ENCODE measurements around the gene PPARA.

The PPARA gene

DNA sequence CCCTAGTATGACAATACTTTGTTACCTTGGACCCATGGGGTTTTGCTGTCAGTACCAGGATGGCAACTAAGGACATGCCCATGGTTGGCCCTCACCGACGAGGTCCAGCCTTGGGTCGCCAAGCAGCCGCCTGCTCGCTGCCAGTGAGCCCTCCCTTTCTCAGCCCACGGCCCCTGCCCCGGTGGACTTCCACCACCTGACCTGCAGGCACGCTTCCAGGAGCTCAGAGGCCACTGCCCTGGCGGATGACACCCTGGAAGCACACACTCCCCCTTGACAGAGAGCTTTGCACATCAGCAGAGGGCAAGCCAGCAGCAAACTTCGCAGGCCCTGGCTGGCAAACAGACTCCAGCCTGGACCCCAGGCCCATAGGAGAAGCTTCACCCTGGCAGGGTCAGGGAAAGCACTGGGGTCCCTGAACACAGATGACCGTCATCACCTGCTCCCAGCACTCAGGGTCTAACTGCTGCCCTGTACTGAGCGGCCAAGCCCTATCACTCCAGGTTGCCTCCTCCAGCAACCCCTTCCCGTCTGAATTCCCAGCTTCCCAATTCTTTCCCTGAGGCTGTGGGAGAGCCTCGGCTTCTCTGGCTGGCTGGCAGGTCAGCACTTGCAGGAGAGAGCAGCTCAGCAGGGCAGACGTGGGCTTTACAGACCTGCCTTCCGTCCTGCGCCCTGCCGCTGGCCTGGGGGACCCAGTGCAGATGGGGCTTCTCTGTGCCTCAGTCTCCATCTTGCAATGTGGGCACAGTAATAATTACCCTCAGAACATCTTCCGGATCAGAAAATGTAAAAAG is 2.7 kb upstream of the PPARA start:
- TF ChIP-seq CTCF (IDR thresholded peaks at IDR 0.05; ENCODE audit: extremely low read depth, insufficient read depth, missing control alignments) = no peak
- in situ Hi-C loops (cut with MboI; ENCODE audit: low pct_unique_long_range_greater_than_20kb, low sequenced_read_pairs, unreplicated experiment) = no loop called here
- DNase-seq (ENCODE audit: low spot score) = no peak

- no peak for DNase-seq (ENCODE audit: low spot score)
- in situ Hi-C loops (cut with MboI; ENCODE audit: low pct_unique_long_range_greater_than_20kb, low sequenced_read_pairs, unreplicated experiment) = no loop called here
- no peak for TF ChIP-seq CTCF (IDR thresholded peaks at IDR 0.05; ENCODE audit: extremely low read depth, insufficient read depth, missing control alignments)
Observed at GRCh38 chr22:46148336-46148735, 2.0 kb upstream of the PPARA start.

GRCh38 chr22:46148816-46149511 is 1.4 kb upstream of the PPARA start:
- no peak for TF ChIP-seq CTCF (IDR thresholded peaks at IDR 0.05; ENCODE audit: extremely low read depth, insufficient read depth, missing control alignments)
- in situ Hi-C loops (cut with MboI; ENCODE audit: low pct_unique_long_range_greater_than_20kb, low sequenced_read_pairs, unreplicated experiment) = no loop called here
- peak; percentile 39 for DNase-seq (ENCODE audit: low spot score)

DNA sequence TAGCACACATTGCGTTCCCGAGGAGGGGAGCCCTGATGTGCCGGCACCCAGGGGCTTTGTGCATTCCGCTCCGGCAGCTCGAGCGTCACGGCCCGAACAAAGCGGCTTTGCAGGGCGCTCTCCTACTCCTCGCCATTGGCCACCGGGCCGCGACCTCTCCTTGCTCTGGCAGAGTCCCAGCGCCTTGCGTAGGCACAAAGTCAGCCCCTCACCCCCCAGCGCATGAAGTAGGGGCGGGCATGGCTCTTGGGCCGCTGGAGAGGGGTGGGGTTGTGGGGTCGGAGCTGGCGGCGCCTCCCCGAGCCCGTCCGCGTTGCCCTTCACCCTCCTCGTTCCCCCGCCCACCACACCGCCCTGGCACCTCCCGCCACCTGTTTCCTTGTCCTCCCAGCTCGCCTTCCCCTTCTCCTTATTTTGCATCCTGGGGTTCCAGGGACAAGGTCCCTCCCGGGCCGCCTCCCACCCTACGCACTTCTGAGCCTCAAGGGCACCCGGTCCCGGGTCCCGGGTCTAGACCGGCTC is 753 bp upstream of the PPARA start:
- peak; percentile 55 for DNase-seq (ENCODE audit: low spot score)
- in situ Hi-C loops (cut with MboI; ENCODE audit: low pct_unique_long_range_greater_than_20kb, low sequenced_read_pairs, unreplicated experiment) = no loop called here

GRCh38 chr22:46150655-46151477 is 540 bp downstream of the PPARA start:
- in situ Hi-C loops (cut with MboI; ENCODE audit: low pct_unique_long_range_greater_than_20kb, low sequenced_read_pairs, unreplicated experiment) = no loop called here
- DNase-seq (ENCODE audit: low spot score) = peak; percentile 85
- TF ChIP-seq CTCF (IDR thresholded peaks at IDR 0.05; ENCODE audit: extremely low read depth, insufficient read depth, missing control alignments) = no peak

More for the DNA sequence above, 753 bp upstream of the PPARA start:
- no peak for TF ChIP-seq CTCF (IDR thresholded peaks at IDR 0.05; ENCODE audit: extremely low read depth, insufficient read depth, missing control alignments)

DNA sequence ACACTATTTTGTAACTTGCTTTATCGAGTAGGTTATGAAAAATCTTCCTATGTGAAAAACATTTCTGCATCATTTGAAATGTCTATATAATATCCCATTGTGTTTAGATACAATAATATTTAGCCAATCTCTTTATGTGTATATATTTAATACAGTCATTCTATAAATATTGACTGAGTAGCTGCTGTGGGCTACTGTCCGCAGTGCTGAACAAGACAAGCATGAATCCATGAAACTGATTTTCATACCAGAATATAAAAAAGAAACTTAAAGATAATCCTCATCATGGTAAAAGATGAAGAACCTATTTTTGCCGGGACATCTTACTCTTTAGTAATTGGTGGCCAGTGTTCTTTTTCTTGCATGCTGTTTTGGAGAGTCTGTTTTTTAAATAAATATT is 3.6 kb downstream of the PPARA start:
- TF ChIP-seq CTCF (IDR thresholded peaks at IDR 0.05; ENCODE audit: extremely low read depth, insufficient read depth, missing control alignments) = no peak
- in situ Hi-C loops (cut with MboI; ENCODE audit: low pct_unique_long_range_greater_than_20kb, low sequenced_read_pairs, unreplicated experiment) = no loop called here
- no peak for DNase-seq (ENCODE audit: low spot score)

Data from GM13977 (cell line).